NCI-H510A (cell line): ENCODE results near the gene GLYATL3.
A peak's percentile ranks its signal among the peaks of the same experiment; 100 is the strongest.
"Not testable (repeated sequence)": the region's sequence is repeated elsewhere in the genome, so short reads cannot be mapped to it uniquely, and the experiment has no call there.

Experiments
- DNase-seq: peaks from one replicate; lab custom pipeline; 2025; lab: John Stamatoyannopoulos, UW

The GLYATL3 gene

GRCh38 chr6:49499623-49500022 is at the start of gene GLYATL3:
GLYATL3 (plus strand) TSS chr6:49499923; CDS start chr6:49511991, 12,068 bp downstream.
- DNase-seq = no peak

- peak; percentile 5 for DNase-seq
Measured at GRCh38 chr6:49453221-49453620, 46.5 kb upstream of the GLYATL3 start.

- DNase-seq = no peak
Measured at GRCh38 chr6:49454787-49455709, 44.7 kb upstream of the GLYATL3 start.

GRCh38 chr6:49457771-49458170 is 42.0 kb upstream of the GLYATL3 start:
- DNase-seq = no peak

- DNase-seq = no peak
Measured at GRCh38 chr6:49462071-49462470, 37.7 kb upstream of the GLYATL3 start.

- DNase-seq = no peak
Measured at GRCh38 chr6:49462599-49462926, 37.2 kb upstream of the GLYATL3 start.

- DNase-seq = peak; percentile 95
Measured at GRCh38 chr6:49462927-49463611, 36.7 kb upstream of the GLYATL3 start, which contains the start of the genes CENPQ and MMUT. CENPQ (plus strand) TSS chr6:49463370; CDS start chr6:49470177, 6,807 bp downstream. MMUT (minus strand) TSS chr6:49463253; CDS start chr6:49459466, 3,787 bp downstream.

- DNase-seq = no peak
Measured at GRCh38 chr6:49463612-49463967, 36.1 kb upstream of the GLYATL3 start.

GRCh38 chr6:49464691-49465090 is 35.0 kb upstream of the GLYATL3 start:
- DNase-seq = no peak

GRCh38 chr6:49468042-49468441 is 31.7 kb upstream of the GLYATL3 start:
- no peak for DNase-seq

GRCh38 chr6:49476564-49476963 is 23.2 kb upstream of the GLYATL3 start:
- not testable (repeated sequence) for DNase-seq

GRCh38 chr6:49479308-49479970 is 20.3 kb upstream of the GLYATL3 start:
- DNase-seq = no peak

- DNase-seq = not testable (repeated sequence)
Measured at GRCh38 chr6:49481846-49482245, 17.9 kb upstream of the GLYATL3 start.

GRCh38 chr6:49483380-49483779 is 16.3 kb upstream of the GLYATL3 start:
- DNase-seq = not testable (repeated sequence)

GRCh38 chr6:49490633-49491032 is 9.1 kb upstream of the GLYATL3 start:
- no peak for DNase-seq

- no peak for DNase-seq
Measured at GRCh38 chr6:49497304-49497703, 2.4 kb upstream of the GLYATL3 start.

GRCh38 chr6:49499126-49499525 is 597 bp upstream of the GLYATL3 start:
- no peak for DNase-seq

GRCh38 chr6:49504666-49505065 is 4.9 kb downstream of the GLYATL3 start:
- DNase-seq = no peak

- DNase-seq = no peak
Measured at GRCh38 chr6:49506569-49507111, 6.9 kb downstream of the GLYATL3 start.

- DNase-seq = no peak
Measured at GRCh38 chr6:49509342-49509741, 9.6 kb downstream of the GLYATL3 start.

GRCh38 chr6:49513153-49513989 is 13.6 kb downstream of the GLYATL3 start:
- DNase-seq = no peak
